Neural cell (in vitro differentiated cells): ENCODE data around the gene RBBP8NL. TPM values are rescaled to one million over a fixed set of nuclear protein-coding genes. Genes with fewer than 3 reads are reported as not detected.

Source experiments
- H2AFZ ChIP-seq: fragments of 200-600, 300-800 bp; sonication (generic), shearing (Covaris generic); 2 replicates; pipeline ENCODE4 v1.6.0; 2014; ENCODE audit warnings: low read depth, mild to moderate bottlenecking, antibody characterized with exemption, low read length, moderate library complexity
- H3F3A ChIP-seq: fragments of 200-600 bp; shearing (Covaris generic); 2 replicates; pipeline ENCODE4 v1.6.1; 2016; ENCODE audit warnings: mild to moderate bottlenecking, moderate library complexity, mixed read lengths, antibody characterized with exemption, low read length; ENCODE audit not compliant: insufficient read depth, poor library complexity, severe bottlenecking
- H3K27ac ChIP-seq: fragments of 200-600, 300-800 bp; sonication (generic), shearing (Covaris generic); 2 replicates; pipeline ENCODE4 v1.5.1; 2014; ENCODE audit warnings: mild to moderate bottlenecking, low read length, moderate library complexity
- H3K27me3 ChIP-seq: fragments of 300-800, 200-600 bp; sonication (generic), shearing (Covaris generic); 2 replicates; pipeline ENCODE4 v1.6.0; 2014; ENCODE audit warnings: mild to moderate bottlenecking, low read depth, low read length, moderate library complexity; ENCODE audit not compliant: insufficient read depth
- H3K36me3 ChIP-seq: fragments of 300-800, 200-600 bp; sonication (generic), shearing (Covaris generic); 2 replicates; pipeline ENCODE4 v1.5.1; 2014; ENCODE audit warnings: mild to moderate bottlenecking, antibody characterized with exemption, low read length, moderate library complexity; ENCODE audit not compliant: insufficient read depth
- H3K4me2 ChIP-seq: fragments of 300-800, 200-600 bp; sonication (generic), shearing (Covaris generic); 2 replicates; pipeline ENCODE4 v1.6.0; 2014; ENCODE audit warnings: mild to moderate bottlenecking, low read length
- H3K4me3 ChIP-seq: fragments of 300-800, 200-600 bp; sonication (generic), shearing (Covaris generic); 2 replicates; pipeline ENCODE4 v1.5.1; 2014; ENCODE audit warnings: mild to moderate bottlenecking, low read length, moderate library complexity
- H3K79me2 ChIP-seq: fragments of 200-600 bp; shearing (Covaris generic); replicated peaks from 2 replicates; pipeline ENCODE4 v1.6.0; 2014; ENCODE audit warnings: mild to moderate bottlenecking, low read length, moderate library complexity; ENCODE audit not compliant: insufficient read depth
- H3K9ac ChIP-seq: fragments of 300-800, 200-600 bp; sonication (generic), shearing (Covaris generic); 2 replicates; pipeline ENCODE4 v1.6.1; 2016; ENCODE audit warnings: mild to moderate bottlenecking, low read length, mixed read lengths
- H3K9me2 ChIP-seq: fragments of 200-600 bp; shearing (Covaris generic); 2 replicates; pipeline ENCODE4 v1.6.1; 2016; ENCODE audit warnings: mild to moderate bottlenecking, low read length, mixed read lengths; ENCODE audit not compliant: insufficient read depth
- H3K9me3 ChIP-seq: fragments of 200-600, 300-800 bp; sonication (generic), shearing (Covaris generic); 2 replicates; pipeline ENCODE4 v1.6.1; 2016; ENCODE audit warnings: mild to moderate bottlenecking, mixed run types, low read length, moderate library complexity, mixed read lengths
- H4K20me1 ChIP-seq: fragments of 200-600 bp; shearing (Covaris generic); 2 replicates; pipeline ENCODE4 v1.6.1; 2016; ENCODE audit warnings: mild to moderate bottlenecking, mixed run types; ENCODE audit not compliant: insufficient read depth
- EP300 ChIP-seq: fragments of 450-650 bp; conservative IDR thresholded peaks from 2 replicates; pipeline ENCODE4 v1.6.1; 2014; ENCODE audit warnings: antibody characterized with exemption, mild to moderate bottlenecking, moderate library complexity; ENCODE audit not compliant: poor library complexity, severe bottlenecking
- EZH2 ChIP-seq: fragments of 200-600, 300-800 bp; shearing (Covaris generic), sonication (generic); IDR thresholded peaks from 2 replicates; pipeline ENCODE4 v1.6.1; 2014; ENCODE audit warnings: antibody characterized with exemption, low read length, borderline replicate concordance, mild to moderate bottlenecking; ENCODE audit not compliant: insufficient read depth, poor library complexity, severe bottlenecking
- MXI1 ChIP-seq: fragments of 450-650 bp; conservative IDR thresholded peaks from 2 replicates; pipeline ENCODE4 v1.6.1; 2014; ENCODE audit warnings: antibody characterized with exemption, mild to moderate bottlenecking; ENCODE audit not compliant: poor library complexity, severe bottlenecking
- POLR2AphosphoS5 ChIP-seq: IDR thresholded peaks from 2 replicates; pipeline ENCODE4 v1.6.1; 2012
- RAD21 ChIP-seq: fragments of 450-650 bp; conservative IDR thresholded peaks from 2 replicates; pipeline ENCODE4 v1.6.1; 2014; ENCODE audit warnings: antibody characterized with exemption, mild to moderate bottlenecking, moderate library complexity
- SMC3 ChIP-seq: fragments of 450-650 bp; conservative IDR thresholded peaks from 2 replicates; pipeline ENCODE4 v1.6.1; 2014; ENCODE audit warnings: antibody characterized with exemption, mild to moderate bottlenecking, moderate library complexity; ENCODE audit not compliant: poor library complexity
- TAF1 ChIP-seq: IDR thresholded peaks from 2 replicates; pipeline ENCODE4 v1.6.1; 2012; ENCODE audit warnings: low read depth
- polyA plus RNA-seq: library from polyadenylated mRNA; depleted of rRNA; stranded (reverse); fragments of >200 nt; gene quantifications from 2 replicates; pipeline ENCODE4 v1.2.3, GENCODE V29; 2014
- TF ChIP-seq, protein P1 (sequence below): fragments of 450-650 bp; IDR thresholded peaks from 2 replicates; pipeline ENCODE4 v1.5.1; 2014; ENCODE audit warnings: antibody characterized with exemption, mild to moderate bottlenecking, moderate library complexity; ENCODE audit not compliant: poor library complexity, severe bottlenecking
- TF ChIP-seq, protein P2 (sequence below): IDR thresholded peaks from 2 replicates; pipeline ENCODE4 v1.6.1; 2012; ENCODE audit warnings: borderline replicate concordance

Gene RBBP8NL
- polyA plus RNA-seq, 1 donor from 2014 or later, result not detected

DNA sequence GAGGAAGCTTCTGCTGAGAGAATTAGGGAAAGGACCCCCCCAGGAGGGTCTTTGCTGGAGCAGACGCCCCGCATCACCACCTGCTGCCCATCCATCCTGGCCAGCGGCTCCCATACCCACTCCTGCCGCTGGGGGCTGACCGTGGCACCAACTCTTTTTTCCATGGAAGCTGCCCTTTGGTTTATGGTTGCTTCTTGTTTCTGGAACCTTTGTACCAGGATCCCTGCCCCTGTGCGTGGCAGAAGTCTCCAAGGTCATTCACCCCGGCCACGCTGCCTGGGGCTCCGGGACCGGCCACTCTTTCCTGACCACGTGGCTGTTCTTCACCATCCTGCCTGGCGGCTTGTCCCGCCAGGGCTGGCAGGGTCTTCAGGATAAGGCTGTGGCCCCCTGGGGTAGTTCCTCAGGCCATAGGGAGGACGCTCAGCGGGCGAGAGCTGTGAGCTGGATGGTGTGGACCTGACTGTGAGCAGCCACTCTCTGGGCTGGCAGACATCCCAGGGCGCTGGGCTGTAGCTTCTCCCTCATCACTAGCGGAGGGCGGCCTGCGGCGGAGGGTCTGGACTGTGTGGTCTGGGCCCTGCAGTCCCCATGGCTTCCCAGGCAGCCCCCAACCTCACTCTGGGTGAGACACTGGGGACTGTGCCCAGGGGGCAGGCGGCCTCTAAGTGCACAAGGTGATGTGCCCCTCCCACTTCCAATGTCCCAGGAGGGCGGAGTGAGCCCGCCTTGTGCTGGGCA is 22.8 kb upstream of the RBBP8NL start:
- H2AFZ ChIP-seq, result no peak overlapping the region
- no peaks in the 10 kb centered on the region for H3K27me3 ChIP-seq
- no peaks in the 10 kb centered on the region for H3K9me2 ChIP-seq
- TF ChIP-seq POLR2AphosphoS5, result no peak
- no peak for TF ChIP-seq MXI1
- no peak for TF ChIP-seq RAD21
- TF ChIP-seq TAF1, result no peak
- TF ChIP-seq, protein P1, sequence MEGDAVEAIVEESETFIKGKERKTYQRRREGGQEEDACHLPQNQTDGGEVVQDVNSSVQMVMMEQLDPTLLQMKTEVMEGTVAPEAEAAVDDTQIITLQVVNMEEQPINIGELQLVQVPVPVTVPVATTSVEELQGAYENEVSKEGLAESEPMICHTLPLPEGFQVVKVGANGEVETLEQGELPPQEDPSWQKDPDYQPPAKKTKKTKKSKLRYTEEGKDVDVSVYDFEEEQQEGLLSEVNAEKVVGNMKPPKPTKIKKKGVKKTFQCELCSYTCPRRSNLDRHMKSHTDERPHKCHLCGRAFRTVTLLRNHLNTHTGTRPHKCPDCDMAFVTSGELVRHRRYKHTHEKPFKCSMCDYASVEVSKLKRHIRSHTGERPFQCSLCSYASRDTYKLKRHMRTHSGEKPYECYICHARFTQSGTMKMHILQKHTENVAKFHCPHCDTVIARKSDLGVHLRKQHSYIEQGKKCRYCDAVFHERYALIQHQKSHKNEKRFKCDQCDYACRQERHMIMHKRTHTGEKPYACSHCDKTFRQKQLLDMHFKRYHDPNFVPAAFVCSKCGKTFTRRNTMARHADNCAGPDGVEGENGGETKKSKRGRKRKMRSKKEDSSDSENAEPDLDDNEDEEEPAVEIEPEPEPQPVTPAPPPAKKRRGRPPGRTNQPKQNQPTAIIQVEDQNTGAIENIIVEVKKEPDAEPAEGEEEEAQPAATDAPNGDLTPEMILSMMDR, result no peak
- TF ChIP-seq, protein P2, sequence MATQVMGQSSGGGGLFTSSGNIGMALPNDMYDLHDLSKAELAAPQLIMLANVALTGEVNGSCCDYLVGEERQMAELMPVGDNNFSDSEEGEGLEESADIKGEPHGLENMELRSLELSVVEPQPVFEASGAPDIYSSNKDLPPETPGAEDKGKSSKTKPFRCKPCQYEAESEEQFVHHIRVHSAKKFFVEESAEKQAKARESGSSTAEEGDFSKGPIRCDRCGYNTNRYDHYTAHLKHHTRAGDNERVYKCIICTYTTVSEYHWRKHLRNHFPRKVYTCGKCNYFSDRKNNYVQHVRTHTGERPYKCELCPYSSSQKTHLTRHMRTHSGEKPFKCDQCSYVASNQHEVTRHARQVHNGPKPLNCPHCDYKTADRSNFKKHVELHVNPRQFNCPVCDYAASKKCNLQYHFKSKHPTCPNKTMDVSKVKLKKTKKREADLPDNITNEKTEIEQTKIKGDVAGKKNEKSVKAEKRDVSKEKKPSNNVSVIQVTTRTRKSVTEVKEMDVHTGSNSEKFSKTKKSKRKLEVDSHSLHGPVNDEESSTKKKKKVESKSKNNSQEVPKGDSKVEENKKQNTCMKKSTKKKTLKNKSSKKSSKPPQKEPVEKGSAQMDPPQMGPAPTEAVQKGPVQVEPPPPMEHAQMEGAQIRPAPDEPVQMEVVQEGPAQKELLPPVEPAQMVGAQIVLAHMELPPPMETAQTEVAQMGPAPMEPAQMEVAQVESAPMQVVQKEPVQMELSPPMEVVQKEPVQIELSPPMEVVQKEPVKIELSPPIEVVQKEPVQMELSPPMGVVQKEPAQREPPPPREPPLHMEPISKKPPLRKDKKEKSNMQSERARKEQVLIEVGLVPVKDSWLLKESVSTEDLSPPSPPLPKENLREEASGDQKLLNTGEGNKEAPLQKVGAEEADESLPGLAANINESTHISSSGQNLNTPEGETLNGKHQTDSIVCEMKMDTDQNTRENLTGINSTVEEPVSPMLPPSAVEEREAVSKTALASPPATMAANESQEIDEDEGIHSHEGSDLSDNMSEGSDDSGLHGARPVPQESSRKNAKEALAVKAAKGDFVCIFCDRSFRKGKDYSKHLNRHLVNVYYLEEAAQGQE, result no peak
- TF ChIP-seq EP300, result no peak
- no peak for TF ChIP-seq EZH2
- no peak overlapping the region for H3K4me3 ChIP-seq
- no peaks in the 10 kb centered on the region for H3F3A ChIP-seq
- no peaks in the 10 kb centered on the region for H4K20me1 ChIP-seq
- H3K9me3 ChIP-seq, result no peaks in the 10 kb centered on the region
- no peaks in the 10 kb centered on the region for H3K79me2 ChIP-seq
- no peak overlapping the region for H3K4me2 ChIP-seq
- no peak overlapping the region for H3K27ac ChIP-seq
- H3K9ac ChIP-seq, result no peak overlapping the region
- no peaks in the 10 kb centered on the region for H3K36me3 ChIP-seq

DNA sequence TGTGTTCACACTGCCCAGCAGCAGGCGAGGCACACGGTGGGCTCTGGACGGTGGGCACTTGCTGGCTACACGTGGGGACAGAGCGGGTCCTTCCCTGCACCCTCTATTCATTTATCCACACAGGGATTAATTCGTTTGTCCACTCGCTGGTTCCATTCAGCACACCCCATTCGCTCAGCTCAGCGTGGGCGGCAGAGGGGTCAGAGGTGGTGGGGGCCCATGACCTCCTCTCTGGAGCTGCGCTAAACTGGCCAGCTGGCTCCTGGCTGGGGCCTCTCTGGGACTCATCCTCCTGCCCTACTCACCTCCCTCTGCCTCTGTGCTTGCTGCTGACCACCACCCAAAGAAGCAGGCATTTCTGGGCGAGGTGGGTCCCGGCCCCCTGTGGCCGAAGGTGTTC is 21.4 kb upstream of the RBBP8NL start:
- Histone ChIP-seq H3K27ac (no peak overlapping the region), H3K4me2 (no peak overlapping the region), H2AFZ (no peak overlapping the region), H3K36me3 (no peaks in the 10 kb centered on the region), H3K79me2 (no peaks in the 10 kb centered on the region), H3F3A (no peaks in the 10 kb centered on the region), H3K9me2 (no peaks in the 10 kb centered on the region), H3K9me3 (no peaks in the 10 kb centered on the region), H3K4me3 (no peak overlapping the region), H3K27me3 (no peaks in the 10 kb centered on the region), H4K20me1 (no peaks in the 10 kb centered on the region), H3K9ac (no peak overlapping the region)
- TF ChIP-seq TAF1 (no peak), EP300 (no peak), RAD21 (no peak), MXI1 (no peak), EZH2 (no peak), POLR2AphosphoS5 (no peak), SMC3 (no peak)
- TF ChIP-seq, protein P2, result no peak
- TF ChIP-seq, protein P1, result no peak
